Endothelial cell of umbilical vein (primary cell): ENCODE results near the gene TMOD1. TPM values are rescaled to one million over a fixed set of nuclear protein-coding genes. Genes with fewer than 3 reads are reported as not detected.

Source experiments
- BruUV-seq: library from RNA; stranded (reverse); fragments of 400-500 nt; replicated peaks from 2 replicates; lab custom pipeline; 2021; lab: Mats Ljungman, UMichigan
- CTCF ChIA-PET: fragments of 300-600, 350-600 bp; sonication (Branson Sonifier 250); formaldehyde crosslinking; loops from one replicate; lab custom pipeline; 2021; ENCODE audit warnings: antibody characterized with exemption, inconsistent platforms; lab: Charles Lee
- POLR2A ChIA-PET: fragments of 300-600, 350-600 bp; sonication (Branson Sonifier 250); formaldehyde crosslinking; loops from one replicate; lab custom pipeline; 2021; ENCODE audit warnings: antibody characterized with exemption, inconsistent platforms; lab: Charles Lee
- DNase-seq: peaks from one replicate; pipeline ENCODE4 v3.0.0-alpha.2; 2011; ENCODE audit warnings: low read depth, low spot score
- FAIRE-seq: peaks from 2 replicates; lab custom pipeline; 2011; peaks lifted over from hg19 to GRCh38; lab: Jason Lieb, UNC
- H2AFZ ChIP-seq: 2 replicates; pipeline ENCODE4 v1.6.0; 2012; ENCODE audit warnings: low read depth, low read length, control low read depth, inconsistent platforms
- H3K27ac ChIP-seq: 2 replicates; pipeline ENCODE4 v1.5.1; 2011; ENCODE audit warnings: low read depth, mild to moderate bottlenecking, control low read depth, low read length, moderate library complexity; ENCODE audit not compliant: insufficient read depth
- H3K27me3 ChIP-seq, 2 experiments: 2 replicates each; pipeline versions ENCODE4 v1.6.0 to v1.6.1; 2011; ENCODE audit warnings: low read length in 2 of 2, mixed read lengths in 1 of 2; ENCODE audit not compliant: control insufficient read depth in 2 of 2, insufficient read depth in 2 of 2
- H3K36me3 ChIP-seq, 2 experiments: 2 replicates in 1 of 2; 3 replicates in 1 of 2; pipeline ENCODE4 v1.5.1; 2011; ENCODE audit warnings: low read length in 2 of 2, mild to moderate bottlenecking in 1 of 2, moderate library complexity in 1 of 2; ENCODE audit not compliant: control insufficient read depth in 2 of 2, insufficient read depth in 2 of 2; ENCODE audit errors: extremely low read depth in 1 of 2
- H3K4me1 ChIP-seq: 3 replicates; pipeline ENCODE4 v1.5.1; 2011; ENCODE audit warnings: mild to moderate bottlenecking, low read length; ENCODE audit not compliant: control insufficient read depth, insufficient read depth; ENCODE audit errors: extremely low read depth
- H3K4me2 ChIP-seq: 2 replicates; pipeline ENCODE4 v1.6.1; 2011; ENCODE audit warnings: low read length, control low read depth, mixed read lengths; ENCODE audit not compliant: insufficient read depth
- H3K4me3 ChIP-seq, 3 experiments: fragments of 200-600 bp in 1 of 3; sonication (generic), shearing (Covaris generic) in 1 of 3; replicated peaks in 1 of 3; 2 replicates each; pipeline ENCODE4 v1.5.1; 2011 to 2016; ENCODE audit warnings: control low read depth in 3 of 3, low read length in 3 of 3, mild to moderate bottlenecking in 2 of 3, inconsistent platforms in 1 of 3, low read depth in 1 of 3, moderate library complexity in 1 of 3; ENCODE audit not compliant: insufficient read depth in 1 of 3
- H3K79me2 ChIP-seq: 2 replicates; pipeline ENCODE4 v1.6.0; 2012; ENCODE audit warnings: low read length, inconsistent platforms; ENCODE audit not compliant: control insufficient read depth, insufficient read depth
- H3K9ac ChIP-seq: replicated peaks from 2 replicates; pipeline ENCODE3; 2011; ENCODE audit warnings: low read length, control low read depth; ENCODE audit not compliant: insufficient read depth; ENCODE audit errors: extremely low read depth
- H3K9me1 ChIP-seq: replicated peaks from 3 replicates; pipeline ENCODE4 v1.6.0; 2011; ENCODE audit warnings: mild to moderate bottlenecking, low read length; ENCODE audit not compliant: control insufficient read depth, insufficient read depth; ENCODE audit errors: extremely low read depth
- H3K9me3 ChIP-seq: replicated peaks from 2 replicates; pipeline ENCODE4 v1.5.1; 2012; ENCODE audit warnings: low read length, inconsistent platforms; ENCODE audit not compliant: control insufficient read depth, insufficient read depth
- H4K20me1 ChIP-seq: replicated peaks from 2 replicates; pipeline ENCODE3; 2011; ENCODE audit warnings: mild to moderate bottlenecking, low read length; ENCODE audit not compliant: control insufficient read depth, insufficient read depth; ENCODE audit errors: extremely low read depth
- CTCF ChIP-seq, 2 donors: IDR thresholded peaks; 1 replicate in 1 of 2; 2 replicates in 1 of 2; pipeline ENCODE4 v1.5.1; 2011; ENCODE audit warnings: low read length in 2 of 2, mild to moderate bottlenecking in 2 of 2, moderate library complexity in 2 of 2, control low read depth in 1 of 2, inconsistent platforms in 1 of 2, low read depth in 1 of 2; ENCODE audit not compliant: insufficient read depth in 1 of 2; ENCODE audit errors: extremely low read depth in 1 of 2
- EZH2 ChIP-seq: IDR thresholded peaks from 2 replicates; pipeline ENCODE4 v1.6.1; 2012; ENCODE audit warnings: borderline replicate concordance, low read depth, mild to moderate bottlenecking, moderate library complexity, low read length, inconsistent platforms; ENCODE audit not compliant: severe bottlenecking
- FOS ChIP-seq: IDR thresholded peaks from 2 replicates; pipeline ENCODE4 v1.6.1; 2011; ENCODE audit warnings: mild to moderate bottlenecking, low read length, moderate library complexity, borderline replicate concordance; ENCODE audit not compliant: insufficient read depth
- GATA2 ChIP-seq: IDR thresholded peaks from 2 replicates; pipeline ENCODE4 v1.7.0; 2011; ENCODE audit warnings: low read depth, mild to moderate bottlenecking, moderate library complexity, mixed read lengths, low read length; ENCODE audit not compliant: insufficient read length, insufficient read depth
- JUN ChIP-seq: IDR thresholded peaks from 2 replicates; pipeline ENCODE4 v1.6.1; 2011; ENCODE audit warnings: borderline replicate concordance, low read depth; ENCODE audit not compliant: insufficient read length, insufficient read depth
- MYC ChIP-seq: IDR thresholded peaks from one replicate; pipeline ENCODE4 v1.6.1; 2011; ENCODE audit warnings: mild to moderate bottlenecking, low read depth, low read length
- POLR2A ChIP-seq: IDR thresholded peaks from 2 replicates; pipeline ENCODE4 v1.6.1; 2012; ENCODE audit warnings: low read depth, mild to moderate bottlenecking, control low read depth, low read length
- POLR2AphosphoS5 ChIP-seq: IDR thresholded peaks from 2 replicates; pipeline ENCODE4 v1.6.1; 2012; ENCODE audit warnings: low read depth, mild to moderate bottlenecking, control low read depth, low read length, moderate library complexity; ENCODE audit not compliant: insufficient read depth
- dilution Hi-C: fragments of 300-500 bp; cut with MboI; formaldehyde crosslinking; loops from one replicate; pipeline ENCODE4 v1.15.0; 2019; ENCODE audit warnings: low sequenced_read_pairs; ENCODE audit not compliant: extremely low pct_ligation_motif_present
- intact Hi-C: fragments of 100-400 bp; cut with micrococcal nuclease; formaldehyde crosslinking; loops from one replicate; pipeline ENCODE4 v1.10.0; 2022
- polyA plus RNA-seq, 4 experiments: library from polyadenylated mRNA; depleted of rRNA in 3 of 4; stranded (reverse) in 3 of 4; unstranded in 1 of 4; fragments of >200 nt; gene quantifications; 2 replicates each; pipeline versions ENCODE4 v1.2.1 to v1.2.3, GENCODE V29; 2011 to 2012; ENCODE audit warnings: missing spikeins in 1 of 4
- total RNA-seq: library from RNA; stranded (reverse); gene quantifications from 2 replicates; pipeline ENCODE4 v1.2.3, GENCODE V29; 2021
- TF ChIP-seq, protein P1 (sequence below): IDR thresholded peaks from 2 replicates; pipeline ENCODE4 v1.6.1; 2011; ENCODE audit not compliant: insufficient read depth, insufficient read length

The TMOD1 gene
- total and polyA plus RNA-seq, 2 donors (not counting 3 experiments of a cell fraction or from before 2014, with no cell fraction given) = 0.26 to 1.4 TPM

DNA sequence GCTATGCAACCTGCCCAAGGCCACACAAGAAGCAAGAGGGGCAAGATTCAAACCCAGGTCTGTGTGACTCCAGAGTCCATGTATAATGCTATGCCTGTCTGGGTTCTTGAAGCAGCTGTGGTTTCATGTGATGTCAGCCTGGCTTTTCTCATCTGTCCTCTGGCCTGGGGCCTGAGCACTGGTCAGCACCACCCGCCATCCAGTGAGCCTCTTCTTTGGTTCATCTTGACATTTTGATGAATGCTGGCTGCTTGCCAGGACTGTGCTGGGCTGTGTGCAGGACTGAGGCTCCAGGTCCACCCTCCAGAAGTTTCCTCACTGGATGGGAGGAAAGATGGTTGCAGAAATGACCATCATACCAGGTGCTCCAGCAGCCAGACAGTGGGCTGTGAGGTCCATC is 70.2 kb downstream of the TMOD1 start:
- Histone ChIP-seq H4K20me1 (no peaks in the 10 kb centered on the region), H3K9me3 (no peaks in the 10 kb centered on the region), H3K4me3 (no peak overlapping the region), H3K27me3 (peaks cover 3 to 12% of the 10 kb centered on the region in 2 experiments), H3K4me2 (no peak overlapping the region), H3K79me2 (no peaks in the 10 kb centered on the region), H3K4me1 (no peaks in the 10 kb centered on the region), H3K36me3 (no peaks in the 10 kb centered on the region), H2AFZ (no peak overlapping the region), H3K27ac (no peak overlapping the region), H3K9me1 (no peaks in the 10 kb centered on the region), H3K9ac (no peak overlapping the region)
- TF ChIP-seq FOS (no peak), POLR2AphosphoS5 (no peak), JUN (no peak), POLR2A (no peak)
- no TSS peak for BruUV-seq
- DNase-seq (no peak), FAIRE-seq (no peak)
- CTCF ChIA-PET = no interaction called here
- dilution Hi-C loops = no loop called here
- intact Hi-C loops = no loop called here
- POLR2A ChIA-PET = no interaction called here

- dilution Hi-C loops (no loop called here), intact Hi-C loops (no loop called here)
- H3K4me1 ChIP-seq = no peaks in the 10 kb centered on the region
- peaks cover 3 to 12% of the 10 kb centered on the region in 2 experiments for H3K27me3 ChIP-seq
- ChIA-PET POLR2A (no interaction called here), CTCF (interaction anchor here (0.6 kb wide), 1 partner anchor 18 kb away, joined by 3 read pairs; no protein-coding TSS in a partner anchor)
- BruUV-seq = no TSS peak
- H3K9ac ChIP-seq = no peak overlapping the region
- H2AFZ ChIP-seq = no peak overlapping the region
- no peaks in the 10 kb centered on the region for H4K20me1 ChIP-seq
- FAIRE-seq (no peak), DNase-seq (no peak)
- H3K27ac ChIP-seq = no peak overlapping the region
- no peaks in the 10 kb centered on the region for H3K9me1 ChIP-seq
- no peak overlapping the region for H3K4me2 ChIP-seq
- H3K79me2 ChIP-seq = no peaks in the 10 kb centered on the region
- no peak overlapping the region for H3K4me3 ChIP-seq
- no peak for TF ChIP-seq CTCF (IDR thresholded peaks at IDR 0.05; ENCODE audit: extremely low read depth in 1 of 2, insufficient read depth in 1 of 2, low read depth in 1 of 2, low read length in 2 of 2)
- TF ChIP-seq FOS = no peak
- TF ChIP-seq POLR2A = no peak
- no peak for TF ChIP-seq JUN
- no peak for TF ChIP-seq EZH2
- TF ChIP-seq, protein P1, sequence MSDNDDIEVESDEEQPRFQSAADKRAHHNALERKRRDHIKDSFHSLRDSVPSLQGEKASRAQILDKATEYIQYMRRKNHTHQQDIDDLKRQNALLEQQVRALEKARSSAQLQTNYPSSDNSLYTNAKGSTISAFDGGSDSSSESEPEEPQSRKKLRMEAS = no peak
- no peak for TF ChIP-seq GATA2
- no peak for TF ChIP-seq MYC
- TF ChIP-seq POLR2AphosphoS5 = no peak
- H3K9me3 ChIP-seq = no peaks in the 10 kb centered on the region
- H3K36me3 ChIP-seq = no peaks in the 10 kb centered on the region
These were observed 70.9 kb downstream of the TMOD1 start for GRCh38 chr9:97572196-97572891.
